ENCODE data around the gene PDLIM4. TPM values are rescaled to one million over a fixed set of nuclear protein-coding genes. Genes with fewer than 3 reads are reported as not detected.

PDLIM4 gene
- total RNA-seq, 2 donors from 2014 or later, result 35.9 to 50.2 TPM

GRCh38 chr5:132295505-132296411, 38.3 kb downstream of the PDLIM4 start:
- DNase-seq (ENCODE audit: low spot score), result no peak
- no peaks in the 10 kb centered on the region for H3K36me3 ChIP-seq
- TF ChIP-seq POLR2AphosphoS5 (IDR thresholded peaks at IDR 0.05) (no peak), POLR2A (IDR thresholded peaks at IDR 0.05) (peak; percentile 1), CTCF (IDR thresholded peaks at IDR 0.05) (no peak)
- WGBS, result 93% methylated on average over 8 of the region's 8 CpGs
- no peaks in the 10 kb centered on the region for H3K9me3 ChIP-seq
- intact Hi-C loops (cut with DNase I), result loop anchor here (10.0 kb wide), 1 partner anchor 199 kb away; the partner anchor contains the start of gene IRF1
- no peaks in the 10 kb centered on the region for H3K27me3 ChIP-seq (replicated peaks; ENCODE audit: insufficient read depth)
- peaks cover 7% of the 10 kb centered on the region for H3K4me1 ChIP-seq (replicated peaks)
- no peak overlapping the region for H3K27ac ChIP-seq
- H3K4me3 ChIP-seq, result peak overlapping the region in 1 of 2 donors; percentile 57

GRCh38 chr5:132296412-132297016, 39.0 kb downstream of the PDLIM4 start:
- Histone ChIP-seq H3K27ac (no peak overlapping the region), H3K4me3 (no peak overlapping the region), H3K9me3 (no peaks in the 10 kb centered on the region), H3K27me3 (replicated peaks; ENCODE audit: insufficient read depth) (no peaks in the 10 kb centered on the region), H3K4me1 (replicated peaks) (peaks cover 14% of the 10 kb centered on the region), H3K36me3 (no peaks in the 10 kb centered on the region)
- TF ChIP-seq POLR2A (IDR thresholded peaks at IDR 0.05), result no peak
- no peak for TF ChIP-seq POLR2AphosphoS5 (IDR thresholded peaks at IDR 0.05)
- no peak for TF ChIP-seq CTCF (IDR thresholded peaks at IDR 0.05)
- intact Hi-C loops (cut with DNase I), result loop anchor here (10.0 kb wide), 1 partner anchor 198 kb away; the partner anchor contains the start of gene IRF1
- no peak for DNase-seq (ENCODE audit: low spot score)
- 88% methylated on average over 8 of the region's 8 CpGs for WGBS

GRCh38 chr5:132297211-132297940, 39.9 kb downstream of the PDLIM4 start:
- Histone ChIP-seq H3K36me3 (no peaks in the 10 kb centered on the region), H3K4me3 (no peak overlapping the region), H3K4me1 (replicated peaks) (peaks cover 19% of the 10 kb centered on the region), H3K27ac (no peak overlapping the region), H3K9me3 (no peaks in the 10 kb centered on the region), H3K27me3 (replicated peaks; ENCODE audit: insufficient read depth) (no peaks in the 10 kb centered on the region)
- WGBS, result 96% methylated on average over 4 of the region's 4 CpGs
- no peak for DNase-seq (ENCODE audit: low spot score)
- intact Hi-C loops (cut with DNase I), result loop anchor here (10.0 kb wide), 1 partner anchor 197 kb away; the partner anchor contains the start of gene IRF1
- TF ChIP-seq POLR2AphosphoS5 (IDR thresholded peaks at IDR 0.05), result no peak
- TF ChIP-seq POLR2A (IDR thresholded peaks at IDR 0.05), result no peak
- no peak for TF ChIP-seq CTCF (IDR thresholded peaks at IDR 0.05)

GRCh38 chr5:132298298-132299212, 41.1 kb downstream of the PDLIM4 start:
- Histone ChIP-seq H3K4me3 (no peak overlapping the region), H3K27me3 (replicated peaks; ENCODE audit: insufficient read depth) (no peaks in the 10 kb centered on the region), H3K27ac (no peak overlapping the region), H3K9me3 (no peaks in the 10 kb centered on the region), H3K4me1 (replicated peaks) (peaks cover 23% of the 10 kb centered on the region), H3K36me3 (no peaks in the 10 kb centered on the region)
- WGBS, result 70% methylated on average over 6 of the region's 6 CpGs
- DNase-seq (ENCODE audit: low spot score), result no peak
- no peak for TF ChIP-seq POLR2AphosphoS5 (IDR thresholded peaks at IDR 0.05)
- no peak for TF ChIP-seq POLR2A (IDR thresholded peaks at IDR 0.05)
- TF ChIP-seq CTCF (IDR thresholded peaks at IDR 0.05), result no peak
- intact Hi-C loops (cut with DNase I), result loop anchor here (10.0 kb wide), 1 partner anchor 196 kb away; the partner anchor contains the start of gene IRF1

Measured in prostate gland (tissue), 2 donors.